K562 (cell line): Measurements from ENCODE around the gene ENPP6. TPM values are rescaled to one million over a fixed set of nuclear protein-coding genes. Genes with fewer than 3 reads are reported as not detected.
A peak's percentile ranks its signal among the peaks of the same experiment; 100 is the strongest.

Source experiments
- ATAC-seq: fragments of 200-7000 bp; cut with Tn5 transposase; 3 replicates; pipeline ENCODE4 v1.9.1; 2020; ENCODE audit warnings: moderate library complexity
- BruUV-seq: library from RNA; stranded (reverse); fragments of 400-500 nt; replicated peaks from 2 replicates; lab custom pipeline; 2021; lab: Mats Ljungman, UMichigan
- CTCF ChIA-PET: fragments of 300-600 bp; formaldehyde crosslinking; extraction: SDS; loops from one replicate; lab custom pipeline; 2021; ENCODE audit warnings: low intra/inter-chr PET ratio; lab: Yijun Ruan, JAX
- POLR2A ChIA-PET: fragments of 300-600, 350-650 bp; sonication (Branson Sonifier 250); formaldehyde crosslinking; extraction: SDS; loops from one replicate; lab custom pipeline; 2021; ENCODE audit warnings: antibody characterized with exemption, inconsistent platforms; lab: Yijun Ruan, JAX
- DNase-seq, 4 experiments: peaks; one replicate each; pipeline versions ENCODE4 v3.0.0 to v3.0.0-alpha.2; 2011 to 2018; ENCODE audit warnings: low spot score in 3 of 4, mixed read lengths in 3 of 4; ENCODE audit errors: extremely low read depth in 1 of 4
- FAIRE-seq: peaks from 2 replicates; lab custom pipeline; 2011; peaks lifted over from hg19 to GRCh38; lab: Jason Lieb, UNC
- H2AFZ ChIP-seq: 2 replicates; pipeline ENCODE4 v1.6.0; 2011; ENCODE audit warnings: low read depth, low read length, control low read depth, inconsistent platforms
- H3K27ac ChIP-seq: fragments of 200-600 bp; 3 replicates; pipeline ENCODE4 v1.8.0; 2011; ENCODE audit warnings: low read depth, mild to moderate bottlenecking, control low read depth, inconsistent platforms, low read length, moderate library complexity, mixed read lengths; ENCODE audit errors: extremely low read depth
- H3K27me3 ChIP-seq, 2 experiments: fragments of 300-600 bp in 1 of 2; 2 replicates in 1 of 2; 3 replicates in 1 of 2; pipeline versions ENCODE4 v1.6.0 to v1.8.0; 2011; ENCODE audit warnings: inconsistent platforms in 2 of 2, low read length in 2 of 2, mild to moderate bottlenecking in 1 of 2, mixed read lengths in 1 of 2, moderate library complexity in 1 of 2; ENCODE audit not compliant: control insufficient read depth in 2 of 2, insufficient read depth in 2 of 2
- H3K36me3 ChIP-seq: fragments of 300-600 bp; 3 replicates; pipeline ENCODE4 v1.8.0; 2011; ENCODE audit warnings: mild to moderate bottlenecking, low read length, inconsistent platforms; ENCODE audit not compliant: control insufficient read depth, insufficient read depth
- H3K4me1 ChIP-seq, 2 experiments: fragments of 200-600 bp in 1 of 2; replicated peaks in 1 of 2; 2 replicates in 1 of 2; 3 replicates in 1 of 2; pipeline versions ENCODE4 v1.5.1 to v1.8.0; 2011; ENCODE audit warnings: inconsistent platforms in 2 of 2, low read length in 2 of 2, mild to moderate bottlenecking in 1 of 2, mixed read lengths in 1 of 2, moderate library complexity in 1 of 2; ENCODE audit not compliant: control insufficient read depth in 2 of 2, insufficient read depth in 2 of 2
- H3K4me2 ChIP-seq: 2 replicates; pipeline ENCODE4 v1.6.1; 2011; ENCODE audit warnings: low read length, control low read depth, inconsistent platforms, mixed read lengths; ENCODE audit not compliant: insufficient read depth
- H3K4me3 ChIP-seq: fragments of 200-600 bp; sonication (generic), shearing (Covaris generic); 2 replicates; pipeline ENCODE4 v1.5.1; 2016; ENCODE audit warnings: control low read depth, inconsistent platforms
- H3K79me2 ChIP-seq: fragments of 200-600 bp; 3 replicates; pipeline ENCODE4 v1.8.0; 2011; ENCODE audit warnings: low read length, inconsistent platforms; ENCODE audit not compliant: control insufficient read depth, insufficient read depth
- H3K9ac ChIP-seq, 2 experiments: 2 replicates each; pipeline versions ENCODE4 v1.6.0 to v1.6.1; 2011; ENCODE audit warnings: low read depth in 2 of 2, low read length in 2 of 2, control low read depth in 1 of 2, inconsistent platforms in 1 of 2, mild to moderate bottlenecking in 1 of 2, mixed read lengths in 1 of 2; ENCODE audit not compliant: insufficient read depth in 1 of 2
- H3K9me1 ChIP-seq: one replicate; pipeline ENCODE4 v1.6.0; 2011; ENCODE audit warnings: inconsistent platforms, mild to moderate bottlenecking, low read length, moderate library complexity; ENCODE audit not compliant: control insufficient read depth, insufficient read depth
- H3K9me3 ChIP-seq: replicated peaks from 2 replicates; pipeline ENCODE4 v1.5.1; 2011; ENCODE audit warnings: low read depth, low read length, inconsistent platforms; ENCODE audit not compliant: control insufficient read depth, insufficient read depth
- H4K20me1 ChIP-seq: replicated peaks from 2 replicates; pipeline ENCODE4 v1.6.1; 2011; ENCODE audit warnings: low read length, inconsistent platforms, mixed read lengths; ENCODE audit not compliant: control insufficient read depth, insufficient read depth
- MYNN ChIP-seq, 2 experiments: sonication (generic); formaldehyde crosslinking in 1 of 2; IDR thresholded peaks; 2 replicates each; pipeline versions ENCODE4 v1.5.0 to v1.6.1; 2016 to 2020; ENCODE audit warnings: antibody characterized with exemption in 1 of 2, missing genetic modification reagents in 1 of 2
- WGBS: fragments of 100-300 bp; shearing (Covaris generic); methylation state at CpG from one replicate; pipeline ENCODE4 v1.1.6; 2016; ENCODE audit warnings: low coverage, mixed read lengths; ENCODE audit not compliant: insufficient coverage; ENCODE audit errors: missing lambda C conversion rate; 5-methylcytosine and 5-hydroxymethylcytosine counted together
- in situ Hi-C: fragments of 300-500 bp; cut with MboI; formaldehyde crosslinking; loops from 4 replicates; pipeline ENCODE4 v1.15.0; 2018; ENCODE audit warnings: inconsistent platforms, mixed read lengths
- intact Hi-C: fragments of 100-400 bp; cut with micrococcal nuclease; formaldehyde crosslinking; loops from 2 replicates; pipeline ENCODE4 v1.14.2; 2022
- polyA plus RNA-seq, 8 experiments: library from polyadenylated mRNA; depleted of rRNA in 4 of 8; stranded (reverse) in 5 of 8; unstranded in 3 of 8; fragments of >200 nt; fragmentation: Nextera tagmentation in 2 of 8; fragmentation: Illumina TruSeq in 1 of 8; extraction: Ambion mirVana in 2 of 8; extraction: Trizol in 1 of 8; gene quantifications; 2 replicates each; pipeline versions ENCODE4 v1.2.1 to v1.2.3, GENCODE V29; 2011 to 2014; ENCODE audit warnings: inconsistent platforms in 1 of 8, missing spikeins in 1 of 8
- total RNA-seq, 7 experiments: library from RNA; depleted of rRNA in 6 of 7; stranded (reverse); fragments of >200 nt in 6 of 7; fragmentation: Illumina TruSeq in 2 of 7; extraction: Trizol in 2 of 7; gene quantifications; 2 replicates each; pipeline versions ENCODE4 v1.2.1 to v1.2.3, GENCODE V29; 2011 to 2021; ENCODE audit warnings: low replicate concordance in 1 of 7
- TF ChIP-seq, protein P1 (sequence below): fragments of 250-450 bp; sonication (Bioruptor Pico); IDR thresholded peaks from 2 replicates; pipeline ENCODE4 v1.5.1; 2021; ENCODE audit warnings: mild to moderate bottlenecking
- TF ChIP-seq, protein P2 (sequence below): sonication (generic); formaldehyde crosslinking; IDR thresholded peaks from 2 replicates; pipeline ENCODE4 v1.8.0; 2022; ENCODE audit warnings: mild to moderate bottlenecking, low read depth, missing genetic modification reagents
- TF ChIP-seq, protein P3 (sequence below), 3 experiments: IDR thresholded peaks in 2 of 3; conservative IDR thresholded peaks in 1 of 3; 2 replicates each; pipeline ENCODE4 v1.5.1; 2011 to 2012; ENCODE audit warnings: low read length in 3 of 3, mild to moderate bottlenecking in 3 of 3, control low read depth in 2 of 3, improper control_type of control experiment in 1 of 3, inconsistent platforms in 1 of 3, low read depth in 1 of 3, mixed read lengths in 1 of 3, moderate library complexity in 1 of 3; ENCODE audit not compliant: insufficient read depth in 2 of 3

ENPP6 gene
- total and polyA plus RNA-seq, 9 of the 15 experiments (the other 6 are each of a cell fraction or from before 2014, with no cell fraction given): 0.29 TPM; not detected in 8

DNA sequence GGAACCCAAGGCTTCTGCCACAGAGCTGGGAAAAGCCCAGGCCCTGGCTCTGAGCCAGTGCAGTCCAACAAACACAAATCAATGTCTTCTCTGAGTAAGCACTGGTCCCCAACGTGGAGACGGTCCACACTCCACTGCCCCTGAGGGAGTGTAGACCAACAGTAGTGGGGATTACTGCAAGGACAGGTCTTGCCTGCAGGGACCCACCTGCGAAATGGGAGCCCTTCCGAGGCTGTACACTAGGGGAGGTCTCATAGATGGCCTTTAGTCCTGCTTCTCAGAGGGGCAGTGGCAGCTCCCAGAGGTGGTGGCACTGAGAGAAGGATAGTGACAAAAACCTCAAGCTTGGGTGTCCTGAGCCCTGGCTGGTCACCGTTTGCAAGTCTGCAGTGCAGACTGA lies 19.5 kb downstream of the ENPP6 start:
- CTCF ChIA-PET: no interaction called here
- BruUV-seq: no TSS peak
- no peak for FAIRE-seq

More for the DNA sequence above, 19.5 kb downstream of the ENPP6 start:
- in situ Hi-C loops (no loop called here), intact Hi-C loops (no loop called here)
- Histone ChIP-seq H4K20me1 (no peaks in the 10 kb centered on the region), H2AFZ (no peak overlapping the region), H3K9me3 (no peaks in the 10 kb centered on the region), H3K9ac (no peak overlapping the region), H3K4me1 (no peaks in the 10 kb centered on the region; a peak in 1 of 5 replicates), H3K79me2 (no peaks in the 10 kb centered on the region), H3K36me3 (no peaks in the 10 kb centered on the region), H3K9me1 (no peaks in the 10 kb centered on the region), H3K27ac (no peak overlapping the region), H3K4me3 (no peak overlapping the region), H3K27me3 (peaks cover 15 to 48% of the 10 kb centered on the region in 2 experiments), H3K4me2 (no peak overlapping the region)
- POLR2A ChIA-PET: no interaction called here
- ATAC-seq (peak; percentile 29; the same call in 1 of the 3 replicates), DNase-seq (no peak)
- TF ChIP-seq, protein P1, sequence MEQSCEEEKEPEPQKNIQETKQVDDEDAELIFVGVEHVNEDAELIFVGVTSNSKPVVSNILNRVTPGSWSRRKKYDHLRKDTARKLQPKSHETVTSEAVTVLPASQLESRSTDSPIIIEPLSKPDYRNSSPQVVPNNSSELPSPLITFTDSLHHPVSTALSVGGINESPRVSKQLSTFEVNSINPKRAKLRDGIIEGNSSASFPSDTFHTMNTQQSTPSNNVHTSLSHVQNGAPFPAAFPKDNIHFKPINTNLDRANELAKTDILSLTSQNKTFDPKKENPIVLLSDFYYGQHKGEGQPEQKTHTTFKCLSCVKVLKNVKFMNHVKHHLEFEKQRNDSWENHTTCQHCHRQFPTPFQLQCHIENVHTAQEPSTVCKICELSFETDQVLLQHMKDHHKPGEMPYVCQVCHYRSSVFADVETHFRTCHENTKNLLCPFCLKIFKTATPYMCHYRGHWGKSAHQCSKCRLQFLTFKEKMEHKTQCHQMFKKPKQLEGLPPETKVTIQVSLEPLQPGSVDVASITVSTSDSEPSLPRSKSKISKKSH (CRISPR knock-in tag): no peak
- TF ChIP-seq, protein P2, sequence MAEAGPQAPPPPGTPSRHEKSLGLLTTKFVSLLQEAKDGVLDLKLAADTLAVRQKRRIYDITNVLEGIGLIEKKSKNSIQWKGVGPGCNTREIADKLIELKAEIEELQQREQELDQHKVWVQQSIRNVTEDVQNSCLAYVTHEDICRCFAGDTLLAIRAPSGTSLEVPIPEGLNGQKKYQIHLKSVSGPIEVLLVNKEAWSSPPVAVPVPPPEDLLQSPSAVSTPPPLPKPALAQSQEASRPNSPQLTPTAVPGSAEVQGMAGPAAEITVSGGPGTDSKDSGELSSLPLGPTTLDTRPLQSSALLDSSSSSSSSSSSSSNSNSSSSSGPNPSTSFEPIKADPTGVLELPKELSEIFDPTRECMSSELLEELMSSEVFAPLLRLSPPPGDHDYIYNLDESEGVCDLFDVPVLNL (CRISPR knock-in tag): no peak
- TF ChIP-seq, protein P3, sequence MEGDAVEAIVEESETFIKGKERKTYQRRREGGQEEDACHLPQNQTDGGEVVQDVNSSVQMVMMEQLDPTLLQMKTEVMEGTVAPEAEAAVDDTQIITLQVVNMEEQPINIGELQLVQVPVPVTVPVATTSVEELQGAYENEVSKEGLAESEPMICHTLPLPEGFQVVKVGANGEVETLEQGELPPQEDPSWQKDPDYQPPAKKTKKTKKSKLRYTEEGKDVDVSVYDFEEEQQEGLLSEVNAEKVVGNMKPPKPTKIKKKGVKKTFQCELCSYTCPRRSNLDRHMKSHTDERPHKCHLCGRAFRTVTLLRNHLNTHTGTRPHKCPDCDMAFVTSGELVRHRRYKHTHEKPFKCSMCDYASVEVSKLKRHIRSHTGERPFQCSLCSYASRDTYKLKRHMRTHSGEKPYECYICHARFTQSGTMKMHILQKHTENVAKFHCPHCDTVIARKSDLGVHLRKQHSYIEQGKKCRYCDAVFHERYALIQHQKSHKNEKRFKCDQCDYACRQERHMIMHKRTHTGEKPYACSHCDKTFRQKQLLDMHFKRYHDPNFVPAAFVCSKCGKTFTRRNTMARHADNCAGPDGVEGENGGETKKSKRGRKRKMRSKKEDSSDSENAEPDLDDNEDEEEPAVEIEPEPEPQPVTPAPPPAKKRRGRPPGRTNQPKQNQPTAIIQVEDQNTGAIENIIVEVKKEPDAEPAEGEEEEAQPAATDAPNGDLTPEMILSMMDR (IDR thresholded peaks at IDR 0.05 in 2 of 3, conservative IDR thresholded peaks at IDR 0.05 in 1 of 3; ENCODE audit: insufficient read depth in 2 of 3, low read depth in 1 of 3, low read length in 3 of 3): 0 out of 6 replicates have a peak, but pooled peaks of 1 of the 3 experiments have one; percentile 13
- TF ChIP-seq MYNN (IDR thresholded peaks at IDR 0.05): no peak
- no peak for TF ChIP-seq MYNN (CRISPR knock-in tag; IDR thresholded peaks at IDR 0.05)
- WGBS: 0% methylated on average over 5 of the region's 5 CpGs
